Progenitor cell of endocrine pancreas (in vitro differentiated cells): ENCODE data around the gene CDKL5. TPM values are rescaled to one million over a fixed set of nuclear protein-coding genes. Genes with fewer than 3 reads are reported as not detected.

Source experiments
- DNase-seq: peaks from one replicate; pipeline ENCODE4 v3.0.0; 2021; ENCODE audit warnings: low spot score; ENCODE audit not compliant: unreplicated experiment
- H3K27ac Mint-ChIP-seq: 2 replicates; pipeline ENCODE4 v1.8.0; 2021; ENCODE audit warnings: mild to moderate bottlenecking, moderate library complexity, mixed read lengths
- H3K27me3 Mint-ChIP-seq: 2 replicates; pipeline ENCODE4 v1.8.0; 2021; ENCODE audit warnings: mixed read lengths
- H3K36me3 Mint-ChIP-seq: 2 replicates; pipeline ENCODE4 v1.8.0; 2022; ENCODE audit warnings: mixed read lengths; ENCODE audit not compliant: insufficient read depth
- H3K4me1 Mint-ChIP-seq: 2 replicates; pipeline ENCODE4 v1.8.0; 2021; ENCODE audit warnings: low read depth, mixed read lengths
- H3K4me3 Mint-ChIP-seq: 2 replicates; pipeline ENCODE4 v1.8.0; 2021; ENCODE audit warnings: low read depth, mild to moderate bottlenecking, moderate library complexity, mixed read lengths
- H3K9me3 Mint-ChIP-seq: 2 replicates; pipeline ENCODE4 v1.8.0; 2021; ENCODE audit warnings: low read depth, mixed read lengths
- total RNA-seq: library from RNA; stranded (reverse); gene quantifications from 2 replicates; pipeline ENCODE4 v1.2.1, GENCODE V29; 2021
- TF ChIP-seq, protein P1 (sequence below): fragments of 200-600 bp; sonication (generic); IDR thresholded peaks from one replicate; pipeline ENCODE4 v1.5.0; 2021; ENCODE audit warnings: antibody characterized with exemption, mild to moderate bottlenecking; ENCODE audit not compliant: unreplicated experiment

The CDKL5 gene
- total RNA-seq, 1 donor from 2014 or later, result 21.9 TPM

DNA sequence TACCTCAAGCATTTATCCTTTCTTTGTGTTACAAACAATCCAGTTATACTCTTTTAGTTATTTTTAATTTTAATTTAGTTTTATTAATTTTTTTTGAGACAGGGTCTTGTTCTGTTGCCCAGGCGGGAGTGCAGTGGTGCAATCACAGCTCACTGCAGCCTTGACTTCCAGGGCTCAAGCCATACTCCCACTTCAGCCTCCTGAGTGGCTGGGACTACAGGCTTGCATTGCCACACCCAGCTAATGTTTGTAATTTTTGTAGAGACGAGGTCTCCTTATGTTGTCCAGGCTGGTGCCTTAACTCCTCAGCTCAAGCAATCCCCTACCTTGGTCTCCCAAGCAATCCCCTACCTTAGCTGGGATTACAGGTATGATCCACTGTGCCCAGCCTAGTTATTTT, 45.9 kb downstream of the CDKL5 start:
- Mint-ChIP-seq H3K27me3 (no peaks in the 10 kb centered on the region), H3K9me3 (peaks cover 10% of the 10 kb centered on the region), H3K4me3 (no peak overlapping the region), H3K36me3 (peaks cover 2% of the 10 kb centered on the region), H3K27ac (no peak overlapping the region), H3K4me1 (no peaks in the 10 kb centered on the region)
- no peak for DNase-seq
- TF ChIP-seq, protein P1, sequence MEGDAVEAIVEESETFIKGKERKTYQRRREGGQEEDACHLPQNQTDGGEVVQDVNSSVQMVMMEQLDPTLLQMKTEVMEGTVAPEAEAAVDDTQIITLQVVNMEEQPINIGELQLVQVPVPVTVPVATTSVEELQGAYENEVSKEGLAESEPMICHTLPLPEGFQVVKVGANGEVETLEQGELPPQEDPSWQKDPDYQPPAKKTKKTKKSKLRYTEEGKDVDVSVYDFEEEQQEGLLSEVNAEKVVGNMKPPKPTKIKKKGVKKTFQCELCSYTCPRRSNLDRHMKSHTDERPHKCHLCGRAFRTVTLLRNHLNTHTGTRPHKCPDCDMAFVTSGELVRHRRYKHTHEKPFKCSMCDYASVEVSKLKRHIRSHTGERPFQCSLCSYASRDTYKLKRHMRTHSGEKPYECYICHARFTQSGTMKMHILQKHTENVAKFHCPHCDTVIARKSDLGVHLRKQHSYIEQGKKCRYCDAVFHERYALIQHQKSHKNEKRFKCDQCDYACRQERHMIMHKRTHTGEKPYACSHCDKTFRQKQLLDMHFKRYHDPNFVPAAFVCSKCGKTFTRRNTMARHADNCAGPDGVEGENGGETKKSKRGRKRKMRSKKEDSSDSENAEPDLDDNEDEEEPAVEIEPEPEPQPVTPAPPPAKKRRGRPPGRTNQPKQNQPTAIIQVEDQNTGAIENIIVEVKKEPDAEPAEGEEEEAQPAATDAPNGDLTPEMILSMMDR, result no peak

DNA sequence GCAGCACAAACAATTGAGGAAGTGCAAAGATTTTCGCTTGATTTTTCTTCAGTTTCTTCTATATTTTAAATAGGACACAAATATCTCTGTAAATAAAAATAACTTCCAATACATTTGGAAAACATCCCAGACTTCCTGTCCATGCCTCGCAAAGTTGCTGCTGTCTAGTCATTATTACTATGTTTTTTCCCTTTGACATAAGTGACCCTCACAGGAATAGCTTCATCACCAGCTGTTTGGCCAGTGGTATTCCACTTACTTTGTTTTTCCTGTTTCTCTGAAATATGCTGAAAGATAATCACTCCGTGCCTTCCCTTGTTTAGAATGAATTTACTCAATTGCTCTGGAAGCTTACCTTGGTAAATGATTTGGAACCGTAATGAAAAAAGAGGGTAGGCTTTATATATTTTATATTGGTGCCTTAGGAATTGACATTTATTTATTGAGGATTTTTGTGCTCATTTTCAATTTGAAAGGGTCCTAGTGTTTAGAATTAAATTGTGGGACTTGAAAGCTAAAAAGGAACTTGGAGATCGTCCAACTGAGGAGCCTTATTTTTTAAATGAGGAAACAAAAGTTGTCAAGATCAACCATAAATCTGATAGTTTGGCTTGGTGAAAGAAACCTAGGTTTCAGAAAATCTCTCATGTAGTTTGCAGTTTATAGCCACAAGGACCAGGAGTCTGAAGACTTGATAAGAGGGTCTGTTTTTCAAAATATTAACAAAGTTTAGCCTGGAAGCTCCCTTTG, 65.6 kb downstream of the CDKL5 start:
- H3K9me3 Mint-ChIP-seq, result peaks cover 19% of the 10 kb centered on the region
- H3K4me1 Mint-ChIP-seq, result peaks cover 6% of the 10 kb centered on the region
- DNase-seq, result no peak
- no peak overlapping the region for H3K27ac Mint-ChIP-seq
- H3K4me3 Mint-ChIP-seq, result no peak overlapping the region
- no peaks in the 10 kb centered on the region for H3K36me3 Mint-ChIP-seq
- H3K27me3 Mint-ChIP-seq, result no peaks in the 10 kb centered on the region
- TF ChIP-seq, protein P1, result no peak

DNA sequence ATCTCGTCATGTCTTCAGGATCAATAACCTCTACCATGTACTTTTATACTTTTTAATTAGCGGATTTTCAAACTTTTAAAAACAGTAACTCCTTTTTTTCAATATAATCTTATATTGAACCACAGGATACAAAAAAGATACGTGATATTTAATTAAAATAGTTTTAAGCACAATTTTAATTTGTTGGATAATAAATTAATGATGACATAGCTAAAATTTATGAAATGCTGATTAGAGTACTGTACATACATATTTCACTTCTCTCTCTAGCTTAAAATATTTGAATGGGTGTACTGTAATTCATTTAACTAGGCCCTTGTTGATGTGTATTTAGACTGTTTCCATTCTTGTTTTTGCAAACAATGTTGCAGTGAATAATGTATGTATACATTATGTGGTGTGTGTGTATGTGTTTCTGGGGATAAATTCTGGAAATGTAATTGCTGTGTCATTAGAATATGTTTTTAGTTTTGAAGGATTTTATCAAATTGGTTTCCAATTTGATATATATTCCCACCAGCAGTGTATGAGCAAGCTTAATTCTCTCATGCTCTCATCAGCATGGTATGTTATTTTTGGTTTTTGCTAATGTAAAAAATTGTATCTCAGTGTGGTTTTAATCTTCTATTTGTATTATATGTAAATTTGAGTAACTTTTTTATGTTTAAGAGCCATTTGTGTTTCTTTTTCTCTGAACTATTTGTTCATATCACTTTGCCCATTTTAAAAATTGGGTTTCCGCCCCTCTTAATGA, 66.4 kb downstream of the CDKL5 start:
- Mint-ChIP-seq H3K27ac (no peak overlapping the region), H3K4me1 (peaks cover 8% of the 10 kb centered on the region), H3K27me3 (no peaks in the 10 kb centered on the region), H3K9me3 (peaks cover 22% of the 10 kb centered on the region), H3K4me3 (no peak overlapping the region), H3K36me3 (no peaks in the 10 kb centered on the region)
- TF ChIP-seq, protein P1, result no peak
- DNase-seq, result no peak

DNA sequence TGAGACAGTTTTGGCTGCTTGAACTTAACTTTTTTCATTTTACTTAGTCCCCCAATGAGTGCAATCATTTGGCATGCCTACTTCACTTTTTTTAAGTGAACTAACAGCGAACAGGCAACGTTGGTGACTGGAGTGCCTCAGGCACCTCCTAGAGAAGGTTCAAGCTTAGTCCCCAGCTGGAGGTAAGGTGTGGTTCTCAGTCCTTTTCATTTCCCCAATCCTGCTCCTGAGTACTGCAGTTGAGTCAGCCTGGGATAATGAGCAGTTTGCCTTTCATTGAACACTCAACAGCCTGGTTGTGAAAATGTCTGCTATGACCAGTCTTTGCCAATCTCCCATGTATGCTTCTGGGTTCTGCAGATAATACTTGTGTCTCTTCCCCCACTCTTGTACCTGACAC, 109.5 kb downstream of the CDKL5 start:
- Mint-ChIP-seq H3K36me3 (peaks cover 10% of the 10 kb centered on the region), H3K4me3 (no peak overlapping the region), H3K27me3 (no peaks in the 10 kb centered on the region), H3K27ac (no peak overlapping the region), H3K9me3 (peaks cover 29% of the 10 kb centered on the region), H3K4me1 (no peaks in the 10 kb centered on the region)
- TF ChIP-seq, protein P1, result no peak
- no peak for DNase-seq

DNA sequence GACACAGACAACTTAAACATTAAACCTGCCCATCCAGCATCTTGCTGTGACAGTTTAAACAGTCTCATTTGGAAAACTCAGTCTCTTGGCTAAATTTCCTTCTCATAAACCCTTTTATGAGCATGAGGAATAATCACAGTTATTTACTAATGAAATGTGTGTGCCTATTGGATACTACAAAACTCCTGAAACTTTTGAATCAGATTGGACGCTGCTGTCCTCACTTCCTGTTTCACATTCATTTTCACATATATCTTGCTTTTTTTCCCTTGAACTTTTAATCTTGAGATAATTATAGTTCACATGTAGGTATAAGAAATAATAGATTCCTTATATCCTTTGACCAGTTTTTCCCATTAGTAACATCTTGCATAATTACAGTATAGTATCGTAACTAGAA, 111.7 kb downstream of the CDKL5 start:
- peaks cover 12% of the 10 kb centered on the region for H3K36me3 Mint-ChIP-seq

More for the DNA sequence above, 111.7 kb downstream of the CDKL5 start:
- Mint-ChIP-seq H3K27me3 (no peaks in the 10 kb centered on the region), H3K4me3 (no peak overlapping the region), H3K4me1 (no peaks in the 10 kb centered on the region), H3K9me3 (peaks cover 29% of the 10 kb centered on the region), H3K27ac (no peak overlapping the region)
- TF ChIP-seq, protein P1, result no peak
- no peak for DNase-seq
